A549 (cell line): ENCODE measurements around the gene PRR35. TPM values are rescaled to one million over a fixed set of nuclear protein-coding genes. Genes with fewer than 3 reads are reported as not detected.

Experiments
- ATAC-seq, 2 experiments: fragments of 200-7000 bp in 1 of 2; fragments of >200 bp in 1 of 2; cut with Nextera tagmentation in 1 of 2; cut with Tn5 transposase in 1 of 2; 3 replicates each; pipeline versions ENCODE4 v1.8.0 to v1.9.1; 2018 to 2020; ENCODE audit warnings: mild to moderate bottlenecking in 1 of 2, moderate library complexity in 1 of 2
- CTCF ChIA-PET: fragments of 300-600 bp; sonication (Branson Sonifier 250); formaldehyde crosslinking; extraction: SDS; loops from one replicate; lab custom pipeline; 2021; ENCODE audit warnings: antibody characterized with exemption, inconsistent platforms; lab: Yijun Ruan, JAX
- POLR2A ChIA-PET: fragments of 350-600 bp; formaldehyde crosslinking; extraction: SDS; loops from one replicate; lab custom pipeline; 2021; ENCODE audit warnings: antibody characterized with exemption, inconsistent platforms; lab: Yijun Ruan, JAX
- DNase-seq, 2 experiments: peaks; one replicate each; pipeline versions ENCODE4 v3.0.0 to v3.0.0-alpha.2; 2011 to 2016; ENCODE audit warnings: low read depth in 1 of 2, low spot score in 1 of 2
- FAIRE-seq: peaks from 2 replicates; lab custom pipeline; 2011; peaks lifted over from hg19 to GRCh38; lab: Jason Lieb, UNC
- H3K27ac ChIP-seq, 2 experiments: fragments of >200 bp; sonication (Bioruptor Twin); formaldehyde crosslinking; 3 replicates each; pipeline ENCODE4 v1.5.1; 2016 to 2017
- H3K4me1 ChIP-seq: fragments of >200 bp; sonication (Bioruptor Twin); formaldehyde crosslinking; 3 replicates; pipeline ENCODE4 v1.6.1; 2016
- H3K4me2 ChIP-seq: fragments of >200 bp; sonication (Bioruptor Twin); formaldehyde crosslinking; 3 replicates; pipeline ENCODE4 v1.6.1; 2016
- H3K4me3 ChIP-seq: fragments of >200 bp; sonication (Bioruptor Twin); formaldehyde crosslinking; 3 replicates; pipeline ENCODE4 v1.5.1; 2016
- H3K9me3 ChIP-seq: fragments of >200 bp; sonication (Bioruptor Twin); formaldehyde crosslinking; 3 replicates; pipeline ENCODE4 v1.6.1; 2016
- BHLHE40 ChIP-seq: IDR thresholded peaks from 2 replicates; pipeline ENCODE4 v1.6.1; 2012; ENCODE audit warnings: low read depth, low read length, inconsistent platforms
- EHF ChIP-seq: fragments of 250-450 bp; sonication (Bioruptor Pico); IDR thresholded peaks from 2 replicates; pipeline ENCODE4 v1.5.0; 2020; ENCODE audit warnings: mild to moderate bottlenecking
- EHMT2 ChIP-seq: fragments of 200-600 bp; sonication (generic); IDR thresholded peaks from 2 replicates; pipeline ENCODE4 v1.6.1; 2016; ENCODE audit warnings: antibody characterized with exemption, low read depth, mild to moderate bottlenecking, moderate library complexity
- ELK1 ChIP-seq: fragments of 150-350 bp; IDR thresholded peaks from 2 replicates; pipeline ENCODE4 v1.6.1; 2014; ENCODE audit warnings: low read depth, mild to moderate bottlenecking, low read length
- FOSL2 ChIP-seq, 2 experiments: fragments of 450-650 bp in 1 of 2; fragments of >200 bp in 1 of 2; sonication (Bioruptor Twin) in 1 of 2; formaldehyde crosslinking; IDR thresholded peaks; 2 replicates each; pipeline versions ENCODE4 v1.5.0 to v1.6.1; 2016 to 2020; ENCODE audit warnings: mild to moderate bottlenecking in 1 of 2, moderate library complexity in 1 of 2
- GATA3 ChIP-seq: IDR thresholded peaks from 2 replicates; pipeline ENCODE4 v1.6.1; 2012; ENCODE audit warnings: borderline replicate concordance
- HMGXB4 ChIP-seq: fragments of 250-450 bp; sonication (Bioruptor Pico); IDR thresholded peaks from 2 replicates; pipeline ENCODE4 v1.5.0; 2021; ENCODE audit warnings: mild to moderate bottlenecking, moderate library complexity, borderline replicate concordance
- HOXB5 ChIP-seq: fragments of 250-450 bp; sonication (Bioruptor Pico); IDR thresholded peaks from 2 replicates; pipeline ENCODE4 v1.5.0; 2020; ENCODE audit warnings: mild to moderate bottlenecking, moderate library complexity
- MAZ ChIP-seq: fragments of 150-350 bp; IDR thresholded peaks from 2 replicates; pipeline ENCODE4 v1.6.1; 2014; ENCODE audit warnings: antibody characterized with exemption, low read depth, low read length, borderline replicate concordance
- NFE2L2 ChIP-seq: fragments of 150-350 bp; conservative IDR thresholded peaks from 2 replicates; pipeline ENCODE4 v1.6.1; 2014; ENCODE audit warnings: low read length
- PBX3 ChIP-seq: IDR thresholded peaks from 2 replicates; pipeline ENCODE4 v1.6.1; 2012
- POLR2AphosphoS2 ChIP-seq: conservative IDR thresholded peaks from 2 replicates; pipeline ENCODE4 v1.6.1; 2012; ENCODE audit warnings: low read length, improper control_type of control experiment, inconsistent platforms
- RAD21 ChIP-seq, 2 experiments: fragments of >200 bp in 1 of 2; sonication (Bioruptor Twin) in 1 of 2; formaldehyde crosslinking in 1 of 2; IDR thresholded peaks in 1 of 2; conservative IDR thresholded peaks in 1 of 2; 2 replicates in 1 of 2; 3 replicates in 1 of 2; pipeline ENCODE4 v1.6.1; 2012 to 2018; ENCODE audit warnings: inconsistent platforms in 1 of 2
- RARB ChIP-seq: fragments of 250-450 bp; sonication (Bioruptor Pico); IDR thresholded peaks from 2 replicates; pipeline ENCODE4 v1.8.0; 2021; ENCODE audit warnings: mild to moderate bottlenecking, moderate library complexity
- REST ChIP-seq: fragments of 200-600 bp; sonication (generic); IDR thresholded peaks from 2 replicates; pipeline ENCODE4 v1.6.1; 2016; ENCODE audit warnings: antibody characterized with exemption, mild to moderate bottlenecking, moderate library complexity
- RNF2 ChIP-seq: fragments of 200-600 bp; sonication (generic); IDR thresholded peaks from 2 replicates; pipeline ENCODE4 v1.6.1; 2016; ENCODE audit warnings: low read depth, mild to moderate bottlenecking, antibody characterized with exemption, moderate library complexity, borderline replicate concordance
- SMC3 ChIP-seq: fragments of >200 bp; sonication (Bioruptor Twin); formaldehyde crosslinking; IDR thresholded peaks from 3 replicates; pipeline ENCODE4 v1.6.1; 2018; ENCODE audit warnings: inconsistent platforms
- ZFP36 ChIP-seq: fragments of 450-650 bp; IDR thresholded peaks from 2 replicates; pipeline ENCODE4 v1.6.1; 2014; ENCODE audit warnings: borderline replicate concordance; ENCODE audit not compliant: partially characterized antibody
- ZSCAN20 ChIP-seq: fragments of 250-450 bp; sonication (Bioruptor Pico); IDR thresholded peaks from 2 replicates; pipeline ENCODE4 v1.8.0; 2022; ENCODE audit warnings: mild to moderate bottlenecking, moderate library complexity
- WGBS: methylation state at CpG from one replicate; pipeline ENCODE4 v1.1.6; 2017; ENCODE audit errors: missing lambda C conversion rate; 5-methylcytosine and 5-hydroxymethylcytosine counted together
- polyA plus RNA-seq, 4 experiments: library from polyadenylated mRNA; depleted of rRNA in 3 of 4; stranded (reverse); fragments of >200 nt; fragmentation: RNase III in 1 of 4; extraction: RNeasy Plus Mini Kit Qiagen cat#74134 plus additional on column Dnase treatment in 1 of 4; gene quantifications; 2 replicates in 3 of 4; 3 replicates in 1 of 4; pipeline ENCODE4 v1.2.3, GENCODE V29; 2011 to 2017

The PRR35 gene
- polyA plus RNA-seq, 2 of the 4 experiments (the other 2 are of a cell fraction), result 0.04 TPM

GRCh38 chr16:513950-514349, 46.2 kb upstream of the PRR35 start:
- CTCF ChIA-PET, result interaction anchor here (1.3 to 1.5 kb wide), 3 partner anchors 14 to 33 kb away, joined by 3 to 5 read pairs (median 3); no protein-coding TSS in a partner anchor
- POLR2A ChIA-PET, result no interaction called here
- FAIRE-seq, result no peak
- Histone ChIP-seq H3K4me1 (no peaks in the 10 kb centered on the region), H3K4me3 (no peak overlapping the region), H3K9me3 (no peaks in the 10 kb centered on the region), H3K4me2 (no peak overlapping the region), H3K27ac (no peak overlapping the region)
- ATAC-seq, result peak in 1 of 2 experiments; percentile 33; a peak in 2 of 6 replicates
- DNase-seq, result no peak
- 89% methylated on average over 9 of the region's 10 CpGs for WGBS
- no peak for TF ChIP-seq BHLHE40
- no peak for TF ChIP-seq NFE2L2
- TF ChIP-seq PBX3, result no peak
- no peak for TF ChIP-seq RARB
- TF ChIP-seq FOSL2 (IDR thresholded peaks at IDR 0.05), result no peak
- TF ChIP-seq FOSL2 (CRISPR knock-in tag; IDR thresholded peaks at IDR 0.05), result no peak
- TF ChIP-seq POLR2AphosphoS2, result no peak
- no peak for TF ChIP-seq REST
- TF ChIP-seq EHMT2, result no peak
- no peak for TF ChIP-seq HOXB5 (CRISPR knock-in tag)
- no peak for TF ChIP-seq SMC3
- no peak for TF ChIP-seq ELK1
- TF ChIP-seq EHF (CRISPR knock-in tag), result no peak
- TF ChIP-seq HMGXB4, result no peak
- TF ChIP-seq ZFP36, result no peak
- no peak for TF ChIP-seq MAZ

- FAIRE-seq, result no peak
- 94% methylated on average over 45 of the region's 45 CpGs for WGBS
- no peak for ATAC-seq
- Histone ChIP-seq H3K4me3 (no peak overlapping the region), H3K27ac (no peak overlapping the region), H3K4me2 (no peak overlapping the region), H3K9me3 (no peaks in the 10 kb centered on the region), H3K4me1 (no peaks in the 10 kb centered on the region)
- POLR2A ChIA-PET, result no interaction called here
- CTCF ChIA-PET, result interaction anchor here (0.8 to 1.5 kb wide), 5 partner anchors 12 to 83 kb away, joined by 3 to 5 read pairs (median 3); partner anchors contain the start of gene CAPN15
- DNase-seq, result no peak
- no peak for TF ChIP-seq ZSCAN20 (CRISPR knock-in tag)
- TF ChIP-seq RAD21 (conservative IDR thresholded peaks at IDR 0.05 in 1 of 2, IDR thresholded peaks at IDR 0.05 in 1 of 2), result no peak
- no peak for TF ChIP-seq REST
- TF ChIP-seq HOXB5 (CRISPR knock-in tag), result no peak
- TF ChIP-seq RNF2, result no peak
- no peak for TF ChIP-seq GATA3
Measured at GRCh38 chr16:515175-515938, 44.8 kb upstream of the PRR35 start.
